Left lobe of liver (tissue), 2 donors: Measurements from ENCODE around the gene RELN. TPM values are rescaled to one million over a fixed set of nuclear protein-coding genes. Genes with fewer than 3 reads are reported as not detected.

Experiments used
- ATAC-seq: fragments of 200-7000 bp; cut with Tn5 transposase; one replicate; pipeline ENCODE4 v1.9.1; 2020; ENCODE audit warnings: mild to moderate bottlenecking, moderate library complexity
- DNase-seq: peaks from one replicate; pipeline ENCODE4 v3.0.0-alpha.2; 2020; ENCODE audit warnings: low spot score
- total RNA-seq: library from RNA; stranded (reverse); gene quantifications from one replicate; pipeline ENCODE4 v1.2.1, GENCODE V29; 2021
- donor health status: DM: no; HTN: no; CAD: no; lungs with moderate emphysema.
- donor health status: DM: no; HTN: yes; CAD: no.

Gene RELN
- total RNA-seq, 1 donor from 2014 or later, result 17.2 TPM

GRCh38 chr7:103691291-103691690 lies 298.2 kb downstream of the RELN start:
- no peak for ATAC-seq
- no peak for DNase-seq

GRCh38 chr7:103690242-103690974 lies 299.1 kb downstream of the RELN start:
- ATAC-seq, result no peak

GRCh38 chr7:103689255-103689654 lies 300.2 kb downstream of the RELN start:
- DNase-seq (no peak), ATAC-seq (no peak)

More at GRCh38 chr7:103690242-103690974, 299.1 kb downstream of the RELN start:
- DNase-seq, result no peak

- ATAC-seq (no peak), DNase-seq (no peak)
These were observed 301.5 kb downstream of the RELN start for GRCh38 chr7:103687951-103688350.

DNA sequence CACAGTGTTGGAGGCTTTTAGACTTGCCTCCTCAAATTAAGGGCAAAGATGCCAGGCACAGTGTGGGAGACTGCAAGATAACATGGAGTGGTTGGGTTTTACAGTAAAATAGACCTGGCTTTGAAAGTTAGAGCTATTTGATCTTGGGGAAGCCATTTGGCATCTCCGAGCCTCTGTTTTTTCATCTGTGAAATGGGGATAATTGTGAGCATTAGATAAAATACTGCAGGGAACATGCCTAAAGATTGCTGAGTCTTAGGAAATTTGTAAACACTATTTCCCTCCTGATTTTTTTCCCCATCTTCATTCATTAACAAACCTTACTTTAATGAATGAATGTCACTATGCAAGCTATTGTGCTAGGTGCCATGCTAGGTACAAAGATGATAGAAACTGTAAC lies 302.2 kb downstream of the RELN start:
- ATAC-seq, result no peak

DNA sequence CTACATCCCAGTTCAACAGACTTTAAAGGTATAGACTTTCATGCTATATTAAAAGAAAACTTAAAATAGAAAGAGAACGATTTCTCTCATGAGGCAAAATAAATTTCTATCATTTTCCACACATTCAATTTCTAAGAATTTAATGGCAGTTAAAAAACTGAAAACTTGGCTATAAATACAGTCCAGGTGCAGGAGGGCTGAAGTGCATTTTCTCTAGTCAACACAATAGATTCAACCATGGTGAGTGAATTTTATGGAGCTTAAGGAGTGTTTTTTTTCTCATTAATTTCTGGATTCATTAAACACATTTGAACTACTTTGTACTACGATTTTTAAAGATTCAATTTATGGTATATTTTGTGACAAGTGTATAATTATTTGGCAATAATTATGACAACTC lies 302.7 kb downstream of the RELN start:
- no peak for DNase-seq
- no peak for ATAC-seq

More for the DNA sequence above, 302.2 kb downstream of the RELN start:
- DNase-seq, result no peak

- ATAC-seq, result no peak
These were observed 303.4 kb downstream of the RELN start for GRCh38 chr7:103686064-103686463.

DNA sequence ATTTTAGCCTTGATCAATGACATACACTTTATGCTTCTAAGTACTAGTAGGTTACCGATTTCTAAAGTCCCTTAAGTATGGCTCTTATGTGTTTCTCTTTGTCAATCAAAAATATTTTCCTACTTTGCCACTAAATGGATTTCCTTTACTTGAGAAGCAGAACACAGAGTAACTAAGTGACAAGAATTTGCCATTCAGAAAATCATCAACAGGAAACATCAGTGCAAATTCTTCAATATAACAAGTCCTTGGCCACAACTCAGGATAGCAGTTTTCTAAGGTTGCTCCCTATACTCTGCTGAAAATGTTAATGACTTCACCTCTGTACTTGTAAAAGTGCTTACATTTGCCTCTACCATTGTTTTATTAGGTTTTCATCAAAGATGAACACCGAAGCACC lies 303.8 kb downstream of the RELN start:
- ATAC-seq, result no peak
- DNase-seq, result no peak

More at GRCh38 chr7:103686064-103686463, 303.4 kb downstream of the RELN start:
- DNase-seq, result no peak

DNA sequence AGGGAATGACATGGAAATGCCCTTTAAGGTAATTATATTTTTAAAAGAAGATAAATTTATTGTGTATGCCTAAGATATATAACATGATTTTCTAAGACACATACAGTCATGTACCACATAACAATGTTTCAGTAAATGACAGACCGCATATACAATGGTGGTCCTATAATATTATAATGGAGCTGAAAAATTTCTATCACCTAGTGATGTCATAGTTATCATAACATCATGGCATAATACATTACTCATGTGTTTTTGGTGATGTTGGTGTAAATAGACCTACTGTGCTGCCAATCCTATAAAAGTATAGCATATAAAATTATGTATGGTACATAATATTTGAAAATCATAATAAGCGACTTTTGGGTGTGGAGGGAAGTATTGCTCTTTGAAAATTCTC lies 306.1 kb downstream of the RELN start:
- no peak for DNase-seq

DNA sequence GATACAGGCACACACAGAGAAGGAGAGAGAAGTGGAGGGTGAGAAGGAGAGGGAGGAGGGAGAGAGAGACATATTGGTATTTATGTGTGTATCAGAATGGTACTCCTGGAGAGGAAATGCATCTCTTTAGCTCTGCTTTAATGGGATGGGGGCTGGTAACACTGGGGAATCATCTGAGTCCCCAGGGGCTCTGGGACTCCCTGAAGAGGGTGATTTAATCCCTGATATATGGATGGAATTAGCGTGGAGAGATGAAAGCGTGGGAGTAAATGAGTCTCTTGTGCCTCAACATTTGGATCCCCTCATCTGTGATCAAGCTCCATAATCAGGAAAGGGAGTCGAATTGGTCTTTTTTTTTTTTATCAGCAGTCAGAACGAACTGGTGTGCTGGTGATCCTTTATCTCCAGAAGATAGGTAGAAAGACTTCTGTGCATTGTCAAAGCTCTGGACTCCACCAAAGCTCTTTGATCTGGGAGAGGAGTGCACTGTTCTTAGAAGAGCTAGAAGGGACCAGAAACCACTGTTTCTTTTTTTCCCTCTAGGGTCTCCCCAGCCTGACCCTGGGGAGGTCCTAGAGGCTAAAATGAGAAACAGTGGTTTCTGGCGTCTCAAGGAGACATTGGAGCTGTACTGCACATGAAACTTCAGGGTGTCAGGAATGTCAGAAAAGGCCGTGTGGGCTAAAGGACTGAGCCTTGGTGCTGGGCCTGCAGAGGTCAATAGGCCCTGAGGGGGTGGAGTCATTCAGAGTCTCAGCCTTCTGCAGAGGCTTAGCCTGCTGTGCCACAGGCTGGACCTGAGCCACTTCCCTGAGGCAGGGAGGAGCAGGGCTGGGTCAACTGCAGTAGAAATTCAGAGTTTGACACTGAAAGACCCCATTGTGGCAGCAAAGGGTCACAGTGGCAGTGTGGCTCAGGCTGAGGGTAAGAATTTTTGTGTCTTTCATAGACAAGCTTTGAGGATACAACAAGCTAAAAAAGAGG lies 309.0 kb downstream of the RELN start:
- ATAC-seq (no peak), DNase-seq (no peak)

More for the DNA sequence above, 306.1 kb downstream of the RELN start:
- no peak for ATAC-seq

GRCh38 chr7:103679151-103680132 lies 310.0 kb downstream of the RELN start:
- ATAC-seq (no peak), DNase-seq (no peak)

- ATAC-seq (no peak), DNase-seq (no peak)
These were observed 321.0 kb downstream of the RELN start for GRCh38 chr7:103668279-103668941.

DNA sequence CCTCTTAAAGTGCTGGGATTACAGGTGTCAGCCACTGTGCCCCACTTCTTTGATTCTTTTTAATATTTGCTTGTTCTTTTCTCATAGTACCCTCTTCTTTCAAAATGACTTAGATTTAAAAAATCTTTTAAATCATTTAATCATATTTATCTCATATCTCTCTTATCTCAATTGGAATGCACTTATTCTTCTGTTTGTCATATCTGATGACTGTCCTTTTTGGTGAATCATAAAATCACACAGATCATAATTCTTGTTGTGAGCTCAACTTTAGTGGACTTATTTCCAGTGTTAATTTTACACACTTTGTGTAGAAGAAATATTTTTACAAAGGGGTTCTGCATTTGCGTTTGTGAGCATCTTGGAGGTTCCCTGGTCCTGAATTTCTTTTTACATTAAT lies 323.1 kb downstream of the RELN start:
- no peak for DNase-seq
- no peak for ATAC-seq

DNA sequence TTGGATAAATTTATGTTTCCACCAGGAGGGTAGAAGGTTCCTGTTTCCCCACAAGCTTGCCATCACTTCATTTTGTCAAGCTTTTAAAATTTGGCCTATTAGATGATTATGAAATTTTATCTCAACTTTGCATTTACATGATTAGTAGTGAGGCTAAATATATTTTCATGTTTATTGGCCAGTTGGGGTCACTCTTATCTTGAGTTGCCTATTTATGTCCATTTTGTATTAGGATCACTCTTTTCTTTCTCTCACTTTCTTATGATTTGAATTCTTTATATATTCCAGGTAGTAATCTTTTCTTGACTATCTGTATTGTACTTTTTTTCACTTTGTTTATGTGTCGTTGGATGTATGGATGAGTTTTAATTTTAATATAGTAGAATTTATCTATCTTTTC lies 324.9 kb downstream of the RELN start:
- no peak for DNase-seq

DNA sequence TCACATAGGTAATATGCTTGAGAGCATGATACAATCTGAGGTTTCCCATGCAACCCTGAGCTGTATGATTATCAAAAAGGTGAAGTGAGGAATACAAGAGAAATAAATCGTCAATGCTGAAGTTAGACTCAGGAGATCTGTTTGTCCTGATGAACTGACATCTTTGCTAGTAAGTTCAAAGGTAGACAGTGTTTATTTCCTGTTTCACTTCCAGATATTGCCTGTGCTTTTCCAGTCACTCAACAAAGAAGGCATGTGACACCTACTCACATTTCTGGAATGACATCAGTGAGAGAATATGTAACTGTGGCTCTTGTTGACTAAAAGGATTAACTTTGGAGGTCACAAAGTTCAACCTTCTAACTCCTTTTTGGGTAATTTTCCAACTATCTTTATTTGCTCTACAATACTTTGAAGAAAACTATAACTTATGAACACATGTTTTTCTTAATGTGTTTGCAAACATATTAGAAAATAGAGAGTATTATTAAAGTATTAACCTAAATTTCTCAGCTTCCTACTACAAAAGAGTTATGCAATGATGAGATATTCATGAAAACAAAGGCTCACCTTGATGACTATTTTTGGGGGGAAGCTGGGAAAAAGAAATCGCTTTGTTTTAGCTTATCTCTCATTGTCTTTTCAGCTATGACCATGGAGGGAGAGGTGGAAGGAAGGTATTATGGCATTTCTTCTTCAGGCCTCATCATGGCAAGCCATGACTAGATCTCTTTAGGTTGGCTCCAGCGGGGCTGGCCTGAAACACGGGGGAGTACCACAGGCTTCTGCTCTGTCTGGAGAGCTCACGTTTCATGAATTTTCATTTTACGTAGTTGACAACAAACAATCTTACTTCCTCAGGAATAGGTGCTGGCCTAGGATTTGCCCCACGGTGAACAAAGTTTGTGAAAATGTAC lies 328.7 kb downstream of the RELN start:
- DNase-seq (no peak), ATAC-seq (peak; percentile 66)

More for the DNA sequence above, 324.9 kb downstream of the RELN start:
- no peak for ATAC-seq

- DNase-seq, result no peak
These were observed 331.1 kb downstream of the RELN start for GRCh38 chr7:103658055-103659005.

GRCh38 chr7:103657474-103657894 lies 332.0 kb downstream of the RELN start:
- ATAC-seq (no peak), DNase-seq (no peak)

More at GRCh38 chr7:103658055-103659005, 331.1 kb downstream of the RELN start:
- ATAC-seq, result no peak

DNA sequence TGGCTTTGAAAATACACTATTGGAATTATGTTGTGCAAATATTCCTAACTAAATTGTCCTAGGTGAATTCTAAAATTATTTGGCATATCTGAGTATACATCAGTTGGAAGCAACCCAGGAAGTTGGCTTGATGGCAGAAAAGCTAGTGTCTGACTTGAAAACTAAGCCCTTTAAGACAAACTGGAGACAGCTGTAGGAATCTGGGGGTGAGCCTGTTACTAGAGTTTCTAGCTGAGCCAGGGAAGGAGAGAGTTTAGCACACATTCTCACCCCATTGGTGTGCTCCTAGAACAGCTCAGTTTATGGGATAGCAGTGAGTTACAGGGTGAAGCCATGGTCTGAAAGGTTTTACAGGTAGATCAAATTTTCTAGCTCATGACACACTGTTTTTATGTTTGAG lies 333.2 kb downstream of the RELN start:
- ATAC-seq, result no peak

More for the DNA sequence above, 333.2 kb downstream of the RELN start:
- no peak for DNase-seq
